ENCODE results near the gene FANCG. TPM values are rescaled to one million over a fixed set of nuclear protein-coding genes. Genes with fewer than 3 reads are reported as not detected.

FANCG gene
- total and polyA plus RNA-seq, 2 of the 8 experiments (the other 6 are each of a cell fraction or from before 2014, with no cell fraction given) = 66.6 to 87.1 TPM

DNA sequence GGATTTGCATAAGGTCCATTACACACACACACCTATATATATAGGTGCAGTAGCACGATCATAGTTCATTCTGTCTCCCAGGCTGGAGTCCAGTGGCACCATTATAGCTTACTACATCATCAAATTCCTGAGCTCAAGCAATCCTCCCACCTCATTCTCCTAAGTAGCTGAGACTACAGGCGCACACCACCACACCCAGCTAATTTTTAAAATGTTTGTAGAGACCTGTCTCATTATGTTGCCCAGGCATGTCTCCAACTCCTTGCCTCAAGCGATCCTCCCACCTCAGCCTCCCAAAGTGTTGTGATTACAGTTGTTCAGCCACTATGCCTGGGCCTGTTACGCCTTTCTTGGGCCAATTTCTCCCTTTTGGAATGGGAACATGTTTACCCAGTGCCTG, 50.5 kb downstream of the FANCG start (continued):
- TF ChIP-seq PHF8 (conservative IDR thresholded peaks at IDR 0.05; ENCODE audit: low read depth, low read length) (no peak), BRCA1 (IDR thresholded peaks at IDR 0.05; ENCODE audit: low read depth, low read length) (no peak)

Data from H1 (cell line).